Mammary epithelial cell (primary cell): Measurements from ENCODE around the gene MYO15A.
A peak's percentile ranks its signal among the peaks of the same experiment; 100 is the strongest.

Source experiments
- EZH2 ChIP-seq: IDR thresholded peaks from 2 replicates; pipeline ENCODE4 v1.6.1; 2012; ENCODE audit warnings: low read length, inconsistent platforms, borderline replicate concordance
- TF ChIP-seq, protein P1 (sequence below), 2 donors: IDR thresholded peaks in 1 of 2; conservative IDR thresholded peaks in 1 of 2; 2 replicates each; pipeline ENCODE4 v1.5.1; 2011 to 2012; ENCODE audit warnings: inconsistent platforms in 2 of 2, low read length in 2 of 2, mild to moderate bottlenecking in 2 of 2, control low read depth in 1 of 2, low read depth in 1 of 2; ENCODE audit not compliant: insufficient read depth in 1 of 2; ENCODE audit errors: extremely low read depth in 1 of 2

DNA sequence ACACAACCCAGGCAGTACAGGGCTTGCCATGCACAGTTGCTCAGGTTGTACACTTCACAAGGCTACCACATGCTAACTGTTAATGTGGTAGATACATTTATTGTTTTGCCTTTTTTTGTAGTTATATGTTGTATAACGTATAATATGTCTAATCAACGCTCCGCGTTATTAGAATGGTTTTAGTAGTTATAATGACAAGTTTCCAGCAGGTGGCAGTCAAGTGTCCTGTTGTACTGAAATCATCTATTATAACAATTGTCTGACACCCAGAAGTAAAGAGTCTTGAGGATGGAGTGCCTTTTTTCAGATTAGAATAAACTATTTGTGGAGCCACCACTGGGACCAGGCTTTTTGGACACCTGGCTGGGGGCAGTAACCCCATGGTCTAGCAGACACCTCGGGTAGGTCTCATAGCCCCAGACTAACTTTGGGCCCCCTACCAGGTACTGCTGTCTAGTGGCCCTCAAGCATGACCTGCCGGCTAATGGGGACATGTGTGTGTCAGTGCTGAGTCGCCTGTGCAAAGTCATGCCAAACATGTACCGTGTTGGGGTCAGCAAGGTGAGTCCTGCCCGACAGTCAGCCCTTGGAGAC, 32.8 kb downstream of the MYO15A start:
- TF ChIP-seq, protein P1, sequence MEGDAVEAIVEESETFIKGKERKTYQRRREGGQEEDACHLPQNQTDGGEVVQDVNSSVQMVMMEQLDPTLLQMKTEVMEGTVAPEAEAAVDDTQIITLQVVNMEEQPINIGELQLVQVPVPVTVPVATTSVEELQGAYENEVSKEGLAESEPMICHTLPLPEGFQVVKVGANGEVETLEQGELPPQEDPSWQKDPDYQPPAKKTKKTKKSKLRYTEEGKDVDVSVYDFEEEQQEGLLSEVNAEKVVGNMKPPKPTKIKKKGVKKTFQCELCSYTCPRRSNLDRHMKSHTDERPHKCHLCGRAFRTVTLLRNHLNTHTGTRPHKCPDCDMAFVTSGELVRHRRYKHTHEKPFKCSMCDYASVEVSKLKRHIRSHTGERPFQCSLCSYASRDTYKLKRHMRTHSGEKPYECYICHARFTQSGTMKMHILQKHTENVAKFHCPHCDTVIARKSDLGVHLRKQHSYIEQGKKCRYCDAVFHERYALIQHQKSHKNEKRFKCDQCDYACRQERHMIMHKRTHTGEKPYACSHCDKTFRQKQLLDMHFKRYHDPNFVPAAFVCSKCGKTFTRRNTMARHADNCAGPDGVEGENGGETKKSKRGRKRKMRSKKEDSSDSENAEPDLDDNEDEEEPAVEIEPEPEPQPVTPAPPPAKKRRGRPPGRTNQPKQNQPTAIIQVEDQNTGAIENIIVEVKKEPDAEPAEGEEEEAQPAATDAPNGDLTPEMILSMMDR (conservative IDR thresholded peaks at IDR 0.05 in 1 of 2, IDR thresholded peaks at IDR 0.05 in 1 of 2; ENCODE audit: extremely low read depth in 1 of 2, insufficient read depth in 1 of 2, low read depth in 1 of 2, low read length in 2 of 2): peak; percentile 47 to 51
- TF ChIP-seq EZH2: no peak
